Panc1 (cell line): ENCODE results near the gene TM7SF2. TPM values are rescaled to one million over a fixed set of nuclear protein-coding genes. Genes with fewer than 3 reads are reported as not detected.

Experiments used
- ATAC-seq: fragments of 200-7000 bp; cut with Tn5 transposase; 2 replicates; pipeline ENCODE4 v1.9.1; 2020; ENCODE audit warnings: mild to moderate bottlenecking, moderate library complexity
- BruUV-seq: library from RNA; stranded (reverse); fragments of 400-500 nt; replicated peaks from 2 replicates; lab custom pipeline; 2021; lab: Mats Ljungman, UMichigan
- CTCF ChIA-PET: fragments of 300-600 bp; sonication (Branson Sonifier 250); formaldehyde crosslinking; loops from one replicate; lab custom pipeline; 2022; ENCODE audit warnings: antibody characterized with exemption; lab: Charles Lee
- POLR2A ChIA-PET: fragments of 300-600 bp; sonication (Branson Sonifier 250); formaldehyde crosslinking; loops from one replicate; lab custom pipeline; 2022; ENCODE audit warnings: antibody characterized with exemption; lab: Charles Lee
- DNase-seq: peaks from one replicate; pipeline ENCODE4 v3.0.0-alpha.2; 2010; ENCODE audit warnings: low read depth, low spot score
- H3K27ac ChIP-seq: 2 replicates; pipeline ENCODE4 v1.5.1; 2011; ENCODE audit warnings: mild to moderate bottlenecking, low read length, inconsistent platforms
- H3K27me3 ChIP-seq: fragments of 200-500 bp; sonication (Bioruptor generic); 2 replicates; pipeline ENCODE4 v1.6.0; 2014; ENCODE audit warnings: low read length, inconsistent platforms; ENCODE audit not compliant: control insufficient read depth, insufficient read depth
- H3K36me3 ChIP-seq: fragments of 200-500 bp; sonication (Bioruptor generic); 2 replicates; pipeline ENCODE4 v1.5.1; 2014; ENCODE audit warnings: inconsistent platforms, mild to moderate bottlenecking, low read length, moderate library complexity; ENCODE audit not compliant: control insufficient read depth, insufficient read depth
- H3K4me1 ChIP-seq: 2 replicates; pipeline ENCODE4 v1.5.1; 2011; ENCODE audit warnings: inconsistent platforms, mild to moderate bottlenecking, low read length, moderate library complexity; ENCODE audit not compliant: control insufficient read depth, insufficient read depth
- H3K4me3 ChIP-seq, 2 experiments: 2 replicates each; pipeline ENCODE4 v1.5.1; 2011 to 2012; ENCODE audit warnings: low read depth in 2 of 2, low read length in 2 of 2, mild to moderate bottlenecking in 2 of 2, inconsistent platforms in 1 of 2, moderate library complexity in 1 of 2
- H3K9me3 ChIP-seq: fragments of 200-500 bp; sonication (Bioruptor generic); 2 replicates; pipeline ENCODE4 v1.5.1; 2014; ENCODE audit warnings: low read depth, mild to moderate bottlenecking, inconsistent platforms, low read length, moderate library complexity; ENCODE audit not compliant: control insufficient read depth, insufficient read depth
- POLR2AphosphoS5 ChIP-seq: IDR thresholded peaks from 2 replicates; pipeline ENCODE4 v1.6.1; 2012; ENCODE audit warnings: mild to moderate bottlenecking, low read depth, low read length, moderate library complexity
- REST ChIP-seq, 2 experiments: IDR thresholded peaks; 2 replicates each; pipeline ENCODE4 v1.6.1; 2011 to 2012; ENCODE audit warnings: low read depth in 2 of 2, control low read depth in 1 of 2, low read length in 1 of 2, mild to moderate bottlenecking in 1 of 2, moderate library complexity in 1 of 2; ENCODE audit not compliant: insufficient read depth in 1 of 2
- SIN3A ChIP-seq: IDR thresholded peaks from 2 replicates; pipeline ENCODE4 v1.6.1; 2012; ENCODE audit warnings: low read depth, mild to moderate bottlenecking, low read length, moderate library complexity, borderline replicate concordance; ENCODE audit not compliant: insufficient read depth
- TCF7L2 ChIP-seq: IDR thresholded peaks from 2 replicates; pipeline ENCODE4 v1.6.1; 2011; ENCODE audit warnings: mild to moderate bottlenecking, low read depth, low read length, inconsistent platforms
- in situ Hi-C: cut with HindIII; loops from 2 replicates; pipeline ENCODE4 v1.10.0; 2016; ENCODE audit warnings: low sequenced_read_pairs, low pct_unique_long_range_greater_than_20kb
- intact Hi-C: fragments of 100-400 bp; cut with micrococcal nuclease; formaldehyde crosslinking; loops from one replicate; pipeline ENCODE4 v1.10.0; 2022; ENCODE audit not compliant: unreplicated experiment
- total RNA-seq: library from RNA; stranded (reverse); gene quantifications from one replicate; pipeline ENCODE4 v1.2.1, GENCODE V29; 2021; ENCODE audit not compliant: unreplicated experiment
- TF ChIP-seq, protein P1 (sequence below): fragments of 450-650 bp; IDR thresholded peaks from 2 replicates; pipeline ENCODE4 v1.5.1; 2017; ENCODE audit warnings: mild to moderate bottlenecking

TM7SF2 gene
- total RNA-seq, 1 experiment from 2014 or later, result 85.4 TPM

DNA sequence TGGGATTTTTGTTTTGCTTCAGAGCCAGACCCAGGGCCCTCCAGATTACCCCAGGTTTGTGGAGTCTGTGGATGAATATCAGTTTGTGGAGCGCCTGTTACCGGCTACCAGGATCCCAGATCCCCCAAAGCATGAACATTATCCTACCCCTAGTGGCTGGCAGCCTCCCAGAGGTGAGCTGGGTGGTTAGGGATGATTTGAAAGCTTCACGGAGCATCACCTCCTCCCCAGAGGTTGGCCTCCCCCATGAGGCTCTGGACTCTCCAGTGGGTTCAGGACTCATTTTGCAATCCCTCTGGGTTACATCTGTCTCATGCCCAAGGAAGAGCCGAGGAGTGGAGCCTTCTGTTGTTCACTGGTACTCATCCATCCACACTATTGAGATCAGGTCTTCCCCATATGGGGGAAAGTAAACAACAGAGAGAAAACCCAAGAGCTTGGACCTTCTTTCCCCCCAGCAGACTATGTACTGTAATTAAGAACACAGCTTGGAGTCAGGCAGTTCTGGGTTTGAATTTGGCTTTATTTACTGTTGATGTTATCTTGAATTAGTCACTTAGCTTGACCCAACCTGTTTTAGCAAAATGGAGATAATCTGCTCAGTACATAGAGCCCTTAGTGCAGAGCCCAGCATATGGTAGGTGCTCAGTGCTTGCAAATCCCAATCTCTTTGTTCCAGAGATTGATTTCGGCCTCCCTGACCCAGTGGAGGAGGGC is 13.0 kb downstream of the TM7SF2 start:
- ChIA-PET CTCF (no interaction called here), POLR2A (no interaction called here)
- DNase-seq, result no peak
- H3K4me3 ChIP-seq, result no peak overlapping the region
- H3K27me3 ChIP-seq, result no peaks in the 10 kb centered on the region
- TSS peak; percentile 52 for BruUV-seq
- intact Hi-C loops, result no loop called here
- peaks cover 15% of the 10 kb centered on the region for H3K4me1 ChIP-seq
- peaks cover 29% of the 10 kb centered on the region for H3K36me3 ChIP-seq
- no peak for TF ChIP-seq TCF7L2
- TF ChIP-seq, protein P1, sequence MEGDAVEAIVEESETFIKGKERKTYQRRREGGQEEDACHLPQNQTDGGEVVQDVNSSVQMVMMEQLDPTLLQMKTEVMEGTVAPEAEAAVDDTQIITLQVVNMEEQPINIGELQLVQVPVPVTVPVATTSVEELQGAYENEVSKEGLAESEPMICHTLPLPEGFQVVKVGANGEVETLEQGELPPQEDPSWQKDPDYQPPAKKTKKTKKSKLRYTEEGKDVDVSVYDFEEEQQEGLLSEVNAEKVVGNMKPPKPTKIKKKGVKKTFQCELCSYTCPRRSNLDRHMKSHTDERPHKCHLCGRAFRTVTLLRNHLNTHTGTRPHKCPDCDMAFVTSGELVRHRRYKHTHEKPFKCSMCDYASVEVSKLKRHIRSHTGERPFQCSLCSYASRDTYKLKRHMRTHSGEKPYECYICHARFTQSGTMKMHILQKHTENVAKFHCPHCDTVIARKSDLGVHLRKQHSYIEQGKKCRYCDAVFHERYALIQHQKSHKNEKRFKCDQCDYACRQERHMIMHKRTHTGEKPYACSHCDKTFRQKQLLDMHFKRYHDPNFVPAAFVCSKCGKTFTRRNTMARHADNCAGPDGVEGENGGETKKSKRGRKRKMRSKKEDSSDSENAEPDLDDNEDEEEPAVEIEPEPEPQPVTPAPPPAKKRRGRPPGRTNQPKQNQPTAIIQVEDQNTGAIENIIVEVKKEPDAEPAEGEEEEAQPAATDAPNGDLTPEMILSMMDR, result no peak
- no peak for TF ChIP-seq POLR2AphosphoS5
- TF ChIP-seq REST (IDR thresholded peaks at IDR 0.05; ENCODE audit: insufficient read depth in 1 of 2, low read depth in 2 of 2, low read length in 1 of 2), result no peak
- no peak for TF ChIP-seq SIN3A
- no peak for ATAC-seq
- in situ Hi-C loops, result no loop called here
- H3K27ac ChIP-seq, result no peak overlapping the region
- no peaks in the 10 kb centered on the region for H3K9me3 ChIP-seq

- intact Hi-C loops (no loop called here), in situ Hi-C loops (no loop called here)
- no peak overlapping the region for H3K27ac ChIP-seq
- no peaks in the 10 kb centered on the region for H3K9me3 ChIP-seq
- ChIA-PET POLR2A (no interaction called here), CTCF (no interaction called here)
- peaks cover 11% of the 10 kb centered on the region for H3K4me1 ChIP-seq
- H3K4me3 ChIP-seq, result no peak overlapping the region
- TF ChIP-seq TCF7L2, result no peak
- TF ChIP-seq SIN3A, result no peak
- no peak for TF ChIP-seq REST (IDR thresholded peaks at IDR 0.05; ENCODE audit: insufficient read depth in 1 of 2, low read depth in 2 of 2, low read length in 1 of 2)
- TF ChIP-seq POLR2AphosphoS5, result no peak
- TF ChIP-seq, protein P1, result no peak
- H3K27me3 ChIP-seq, result no peaks in the 10 kb centered on the region
- no peak for ATAC-seq
- DNase-seq, result no peak
- no TSS peak for BruUV-seq
- H3K36me3 ChIP-seq, result peaks cover 26% of the 10 kb centered on the region
These were observed 13.8 kb downstream of the TM7SF2 start for GRCh38 chr11:65125197-65126056.
